IMR-90 (cell line): ENCODE measurements around the gene MRPL52. TPM values are rescaled to one million over a fixed set of nuclear protein-coding genes. Genes with fewer than 3 reads are reported as not detected.

ENCODE experiments used
- ATAC-seq: fragments of 200-7000 bp; cut with Tn5 transposase; 2 replicates; pipeline ENCODE4 v1.9.1; 2020; ENCODE audit warnings: low read depth, mild to moderate bottlenecking, moderate library complexity
- BruUV-seq: library from RNA; stranded (reverse); fragments of 400-500 nt; replicated peaks from 2 replicates; lab custom pipeline; 2021; lab: Mats Ljungman, UMichigan
- CTCF ChIA-PET: fragments of 300-600 bp; formaldehyde crosslinking; extraction: SDS; loops from one replicate; lab custom pipeline; 2021; ENCODE audit warnings: antibody characterized with exemption; lab: Yijun Ruan, JAX
- POLR2A ChIA-PET: fragments of 300-600 bp; sonication (Branson Sonifier 250); formaldehyde crosslinking; loops from one replicate; lab custom pipeline; 2022; ENCODE audit warnings: antibody characterized with exemption; ENCODE audit not compliant: unreplicated experiment; lab: Charles Lee
- DNase-seq: peaks from one replicate; pipeline ENCODE4 v3.0.0; 2013
- H2AFZ ChIP-seq: replicated peaks from 2 replicates; pipeline ENCODE3; 2013; ENCODE audit warnings: low read length, mild to moderate bottlenecking; ENCODE audit not compliant: poor library complexity
- H2AK5ac ChIP-seq: 2 replicates; pipeline ENCODE4 v1.6.1; 2013; ENCODE audit warnings: low read depth, low read length, inconsistent platforms
- H2AK9ac ChIP-seq: replicated peaks from 2 replicates; pipeline ENCODE3; 2013; ENCODE audit warnings: mild to moderate bottlenecking, low read depth, low read length, moderate library complexity; ENCODE audit not compliant: poor library complexity
- H2BK120ac ChIP-seq: 2 replicates; pipeline ENCODE4 v1.6.1; 2013; ENCODE audit warnings: low read depth, low read length, inconsistent platforms
- H2BK15ac ChIP-seq: 3 replicates; pipeline ENCODE4 v1.6.1; 2013; ENCODE audit warnings: low read depth, low read length, inconsistent platforms
- H2BK20ac ChIP-seq: 2 replicates; pipeline ENCODE4 v1.6.1; 2013; ENCODE audit warnings: low read depth, mild to moderate bottlenecking, inconsistent platforms, low read length, moderate library complexity
- H2BK5ac ChIP-seq: 2 replicates; pipeline ENCODE4 v1.6.1; 2013; ENCODE audit warnings: mild to moderate bottlenecking, low read depth, low read length, inconsistent platforms; ENCODE audit not compliant: poor library complexity, severe bottlenecking
- H3K14ac ChIP-seq: replicated peaks from 2 replicates; pipeline ENCODE4 v1.6.1; 2013; ENCODE audit warnings: low read depth, low read length, inconsistent platforms
- H3K18ac ChIP-seq: 2 replicates; pipeline ENCODE4 v1.6.1; 2013; ENCODE audit warnings: low read depth, low read length, control low read depth
- H3K23ac ChIP-seq: 2 replicates; pipeline ENCODE4 v1.6.1; 2013; ENCODE audit warnings: low read depth, low read length, inconsistent platforms
- H3K27ac ChIP-seq: 2 replicates; pipeline ENCODE4 v1.5.1; 2013; ENCODE audit warnings: mild to moderate bottlenecking, control low read depth, low read length; ENCODE audit not compliant: insufficient read depth
- H3K27me3 ChIP-seq: 2 replicates; pipeline ENCODE4 v1.6.1; 2013; ENCODE audit warnings: low read length; ENCODE audit not compliant: control insufficient read depth, insufficient read depth
- H3K36me3 ChIP-seq: 2 replicates; pipeline ENCODE4 v1.6.1; 2013; ENCODE audit warnings: low read length, mixed read lengths; ENCODE audit not compliant: control insufficient read depth, insufficient read depth
- H3K4ac ChIP-seq: 2 replicates; pipeline ENCODE4 v1.6.1; 2013; ENCODE audit warnings: low read depth, low read length, inconsistent platforms
- H3K4me1 ChIP-seq: 2 replicates; pipeline ENCODE4 v1.6.1; 2013; ENCODE audit warnings: low read length, mixed read lengths; ENCODE audit not compliant: control insufficient read depth, insufficient read depth
- H3K4me2 ChIP-seq: 2 replicates; pipeline ENCODE4 v1.6.1; 2013; ENCODE audit warnings: low read depth, mild to moderate bottlenecking, control low read depth, low read length, moderate library complexity
- H3K4me3 ChIP-seq: 2 replicates; pipeline ENCODE4 v1.5.1; 2013; ENCODE audit warnings: low read depth, mild to moderate bottlenecking, control low read depth, low read length, moderate library complexity; ENCODE audit not compliant: insufficient read depth
- H3K56ac ChIP-seq: 2 replicates; pipeline ENCODE4 v1.6.1; 2013; ENCODE audit warnings: low read length, inconsistent platforms; ENCODE audit not compliant: insufficient read depth; ENCODE audit errors: extremely low read depth
- H3K79me1 ChIP-seq, 2 experiments: 2 replicates each; pipeline ENCODE4 v1.6.1; 2013; ENCODE audit warnings: low read length in 2 of 2, inconsistent platforms in 1 of 2, low read depth in 1 of 2
- H3K9ac ChIP-seq: 2 replicates; pipeline ENCODE4 v1.6.1; 2013; ENCODE audit warnings: low read depth, low read length, control low read depth
- H3K9me1 ChIP-seq: 2 replicates; pipeline ENCODE4 v1.6.1; 2013; ENCODE audit warnings: low read length, inconsistent platforms; ENCODE audit not compliant: insufficient read depth
- H3K9me3 ChIP-seq: 2 replicates; pipeline ENCODE4 v1.6.1; 2013; ENCODE audit warnings: low read length; ENCODE audit not compliant: control insufficient read depth, insufficient read depth
- H4K20me1 ChIP-seq: 2 replicates; pipeline ENCODE4 v1.6.1; 2013; ENCODE audit warnings: low read length, inconsistent platforms; ENCODE audit not compliant: insufficient read depth
- H4K5ac ChIP-seq: 2 replicates; pipeline ENCODE4 v1.6.1; 2013; ENCODE audit warnings: mild to moderate bottlenecking, low read depth, low read length, control low read depth
- H4K8ac ChIP-seq, 2 experiments: 2 replicates each; pipeline ENCODE4 v1.6.1; 2013; ENCODE audit warnings: low read depth in 2 of 2, low read length in 2 of 2, control low read depth in 1 of 2, inconsistent platforms in 1 of 2
- H4K91ac ChIP-seq: 2 replicates; pipeline ENCODE4 v1.6.1; 2013; ENCODE audit warnings: low read depth, low read length, inconsistent platforms; ENCODE audit not compliant: insufficient read depth
- BHLHE40 ChIP-seq: fragments of 150-350 bp; IDR thresholded peaks from 2 replicates; pipeline ENCODE4 v1.6.1; 2016; ENCODE audit warnings: mild to moderate bottlenecking, low read depth, low read length
- CEBPB ChIP-seq: IDR thresholded peaks from 2 replicates; pipeline ENCODE4 v1.6.1; 2012; ENCODE audit warnings: low read depth, low read length, improper control_type of control experiment
- MAFK ChIP-seq: IDR thresholded peaks from 2 replicates; pipeline ENCODE4 v1.6.1; 2012; ENCODE audit warnings: low read depth, low read length, improper control_type of control experiment
- MAZ ChIP-seq: IDR thresholded peaks from 2 replicates; pipeline ENCODE4 v1.6.1; 2012; ENCODE audit warnings: low read depth, mild to moderate bottlenecking, low read length, improper control_type of control experiment, moderate library complexity, borderline replicate concordance
- NFE2L2 ChIP-seq: fragments of 150-350 bp; IDR thresholded peaks from 2 replicates; pipeline ENCODE4 v1.6.1; 2016; ENCODE audit warnings: low read depth, mild to moderate bottlenecking, low read length
- RAD21 ChIP-seq: IDR thresholded peaks from 2 replicates; pipeline ENCODE4 v1.6.1; 2012; ENCODE audit warnings: low read length, improper control_type of control experiment
- RCOR1 ChIP-seq: IDR thresholded peaks from 2 replicates; pipeline ENCODE4 v1.6.1; 2012; ENCODE audit warnings: mild to moderate bottlenecking, low read length, improper control_type of control experiment; ENCODE audit not compliant: insufficient replicate concordance
- SMC3 ChIP-seq: fragments of 150-350 bp; IDR thresholded peaks from 2 replicates; pipeline ENCODE4 v1.6.1; 2016; ENCODE audit warnings: low read depth, mild to moderate bottlenecking, antibody characterized with exemption, low read length, moderate library complexity
- WGBS, 2 experiments: methylation state at CpG; one replicate each; pipeline versions ENCODE4 v1.1.5 to v1.1.7; 2013; ENCODE audit warnings: missing lambda C conversion rate in 2 of 2; ENCODE audit not compliant: insufficient read length in 1 of 2; ENCODE audit errors: extremely low coverage in 2 of 2; 5-methylcytosine and 5-hydroxymethylcytosine counted together
- dilution Hi-C: fragments of 300-500 bp; cut with HindIII; formaldehyde crosslinking; loops from one replicate; pipeline ENCODE4 v1.14.3; 2018; ENCODE audit warnings: low sequenced_read_pairs; ENCODE audit not compliant: unreplicated experiment
- in situ Hi-C: fragments of 300-500 bp; cut with MboI; formaldehyde crosslinking; loops from 3 replicates; pipeline ENCODE4 v1.14.3; 2019; ENCODE audit warnings: low sequenced_read_pairs, inconsistent platforms, mixed read lengths
- intact Hi-C: fragments of 100-400 bp; cut with micrococcal nuclease; formaldehyde crosslinking; loops from 2 replicates; pipeline ENCODE4 v1.10.0; 2022
- polyA plus RNA-seq, 3 experiments: library from polyadenylated mRNA; depleted of rRNA; stranded (reverse); fragments of >200 nt; gene quantifications; 2 replicates each; pipeline ENCODE4 v1.2.3, GENCODE V29; 2012; ENCODE audit warnings: low replicate concordance in 1 of 3
- total RNA-seq: library from RNA; depleted of rRNA; stranded (reverse); fragments of >200 nt; gene quantifications from 2 replicates; pipeline ENCODE4 v1.2.3, GENCODE V29; 2012
- TF ChIP-seq, protein P1 (sequence below): conservative IDR thresholded peaks from 2 replicates; pipeline ENCODE4 v1.5.1; 2012; ENCODE audit warnings: mild to moderate bottlenecking, low read depth, low read length, improper control_type of control experiment
- TF ChIP-seq, protein P2 (sequence below): fragments of 150-350 bp; IDR thresholded peaks from 2 replicates; pipeline ENCODE4 v1.6.1; 2016; ENCODE audit warnings: low read depth, mild to moderate bottlenecking, low read length, moderate library complexity, borderline replicate concordance

Gene MRPL52
- total and polyA plus RNA-seq, 2 of the 4 experiments (the other 2 are of a cell fraction), result 33.1 to 51.4 TPM

- CTCF ChIA-PET, result no interaction called here
- Histone ChIP-seq H3K23ac (no peak overlapping the region), H2BK5ac (no peak overlapping the region), H4K20me1 (peaks cover 9% of the 10 kb centered on the region), H3K27me3 (no peaks in the 10 kb centered on the region), H3K27ac (no peak overlapping the region), H3K56ac (no peak overlapping the region), H2AK5ac (no peak overlapping the region), H2BK120ac (no peak overlapping the region), H4K5ac (no peak overlapping the region), H3K4ac (no peak overlapping the region), H2AK9ac (no peak overlapping the region), H2AFZ (no peak overlapping the region), H3K14ac (no peak overlapping the region), H3K4me1 (peaks cover 3% of the 10 kb centered on the region; the same call in 1 of the 2 replicates), H3K4me2 (no peak overlapping the region), H2BK15ac (no peak overlapping the region), H4K91ac (no peak overlapping the region), H3K4me3 (no peak overlapping the region), H3K79me1 (peaks cover 20 to 32% of the 10 kb centered on the region in 2 experiments; a peak in 3 of 4 replicates), H4K8ac (no peak overlapping the region), H3K36me3 (peaks cover 52% of the 10 kb centered on the region), H3K18ac (no peak overlapping the region), H3K9me1 (0 out of 2 replicates have a peak, but pooled peaks cover 3% of the 10 kb centered on the region), H2BK20ac (no peak overlapping the region), H3K9me3 (no peaks in the 10 kb centered on the region), H3K9ac (no peak overlapping the region)
- ATAC-seq, result no peak
- in situ Hi-C loops, result no loop called here
- BruUV-seq, result no TSS peak
- TF ChIP-seq RAD21 (no peak), RCOR1 (no peak), CEBPB (no peak), MAFK (no peak), SMC3 (no peak), NFE2L2 (no peak), MAZ (no peak), BHLHE40 (no peak)
- TF ChIP-seq, protein P1, sequence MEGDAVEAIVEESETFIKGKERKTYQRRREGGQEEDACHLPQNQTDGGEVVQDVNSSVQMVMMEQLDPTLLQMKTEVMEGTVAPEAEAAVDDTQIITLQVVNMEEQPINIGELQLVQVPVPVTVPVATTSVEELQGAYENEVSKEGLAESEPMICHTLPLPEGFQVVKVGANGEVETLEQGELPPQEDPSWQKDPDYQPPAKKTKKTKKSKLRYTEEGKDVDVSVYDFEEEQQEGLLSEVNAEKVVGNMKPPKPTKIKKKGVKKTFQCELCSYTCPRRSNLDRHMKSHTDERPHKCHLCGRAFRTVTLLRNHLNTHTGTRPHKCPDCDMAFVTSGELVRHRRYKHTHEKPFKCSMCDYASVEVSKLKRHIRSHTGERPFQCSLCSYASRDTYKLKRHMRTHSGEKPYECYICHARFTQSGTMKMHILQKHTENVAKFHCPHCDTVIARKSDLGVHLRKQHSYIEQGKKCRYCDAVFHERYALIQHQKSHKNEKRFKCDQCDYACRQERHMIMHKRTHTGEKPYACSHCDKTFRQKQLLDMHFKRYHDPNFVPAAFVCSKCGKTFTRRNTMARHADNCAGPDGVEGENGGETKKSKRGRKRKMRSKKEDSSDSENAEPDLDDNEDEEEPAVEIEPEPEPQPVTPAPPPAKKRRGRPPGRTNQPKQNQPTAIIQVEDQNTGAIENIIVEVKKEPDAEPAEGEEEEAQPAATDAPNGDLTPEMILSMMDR, result no peak
- TF ChIP-seq, protein P2, sequence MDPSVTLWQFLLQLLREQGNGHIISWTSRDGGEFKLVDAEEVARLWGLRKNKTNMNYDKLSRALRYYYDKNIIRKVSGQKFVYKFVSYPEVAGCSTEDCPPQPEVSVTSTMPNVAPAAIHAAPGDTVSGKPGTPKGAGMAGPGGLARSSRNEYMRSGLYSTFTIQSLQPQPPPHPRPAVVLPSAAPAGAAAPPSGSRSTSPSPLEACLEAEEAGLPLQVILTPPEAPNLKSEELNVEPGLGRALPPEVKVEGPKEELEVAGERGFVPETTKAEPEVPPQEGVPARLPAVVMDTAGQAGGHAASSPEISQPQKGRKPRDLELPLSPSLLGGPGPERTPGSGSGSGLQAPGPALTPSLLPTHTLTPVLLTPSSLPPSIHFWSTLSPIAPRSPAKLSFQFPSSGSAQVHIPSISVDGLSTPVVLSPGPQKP, result no peak
- DNase-seq, result no peak
- dilution Hi-C loops, result no loop called here
- POLR2A ChIA-PET, result no interaction called here
- intact Hi-C loops, result no loop called here
- 100% methylated on average over 2 of the region's 15 CpGs; no CpG with 5 or more reads in 1 of the 2 experiments for WGBS, 2 experiments
Measured at GRCh38 chr14:22875003-22875747, 45.5 kb downstream of the MRPL52 start.
